CD14-positive monocyte (primary cell): ENCODE data around the gene COX5A. TPM values are rescaled to one million over a fixed set of nuclear protein-coding genes. Genes with fewer than 3 reads are reported as not detected.

Experiments
- DNase-seq, 3 donors: peaks; one replicate each; pipeline ENCODE4 v3.0.0-alpha.2; 2011 to 2022
- H2AFZ ChIP-seq: 2 replicates; pipeline ENCODE4 v1.6.0; 2012; ENCODE audit warnings: mild to moderate bottlenecking, low read depth, low read length, inconsistent platforms; ENCODE audit not compliant: insufficient read depth, poor library complexity, severe bottlenecking
- H3K27ac ChIP-seq, 2 donors: 1 replicate in 1 of 2; 2 replicates in 1 of 2; pipeline ENCODE4 v1.5.1; 2012 to 2013; ENCODE audit warnings: low read length in 2 of 2, control low read depth in 1 of 2, inconsistent platforms in 1 of 2, low read depth in 1 of 2, mild to moderate bottlenecking in 1 of 2
- H3K27me3 ChIP-seq, 2 donors: one replicate each; pipeline versions ENCODE4 v1.6.0 to v1.6.1; 2011 to 2013; ENCODE audit warnings: low read length in 2 of 2; ENCODE audit not compliant: control insufficient read depth in 2 of 2, insufficient read depth in 2 of 2
- H3K36me3 ChIP-seq, 2 donors: replicated peaks in 1 of 2; 1 replicate in 1 of 2; 2 replicates in 1 of 2; pipeline versions ENCODE4 v1.5.1 to v1.6.1; 2012 to 2013; ENCODE audit warnings: low read length in 2 of 2, control low read depth in 1 of 2, inconsistent platforms in 1 of 2, mild to moderate bottlenecking in 1 of 2; ENCODE audit not compliant: insufficient read depth in 2 of 2, control insufficient read depth in 1 of 2
- H3K4me1 ChIP-seq, 2 donors: 1 replicate in 1 of 2; 2 replicates in 1 of 2; pipeline versions ENCODE4 v1.5.1 to v1.6.1; 2012 to 2013; ENCODE audit warnings: low read length in 2 of 2, control low read depth in 1 of 2, inconsistent platforms in 1 of 2, mild to moderate bottlenecking in 1 of 2, moderate library complexity in 1 of 2; ENCODE audit not compliant: insufficient read depth in 2 of 2, control insufficient read depth in 1 of 2
- H3K4me2 ChIP-seq: replicated peaks from 2 replicates; pipeline ENCODE3; 2012; ENCODE audit warnings: low read length, moderate library complexity, mild to moderate bottlenecking; ENCODE audit not compliant: poor library complexity, severe bottlenecking; ENCODE audit errors: extremely low read depth
- H3K4me3 ChIP-seq, 3 experiments: fragments of 200-600 bp in 1 of 3; sonication (generic) in 1 of 3; replicated peaks in 1 of 3; 1 replicate in 2 of 3; 2 replicates in 1 of 3; pipeline ENCODE4 v1.5.1; 2011 to 2013; ENCODE audit warnings: low read length in 3 of 3, mild to moderate bottlenecking in 3 of 3, control low read depth in 2 of 3, low read depth in 2 of 3, inconsistent platforms in 1 of 3, moderate library complexity in 1 of 3
- H3K79me2 ChIP-seq: 2 replicates; pipeline ENCODE4 v1.6.0; 2012; ENCODE audit warnings: mild to moderate bottlenecking, control low read depth, inconsistent platforms, low read length, moderate library complexity; ENCODE audit not compliant: insufficient read depth
- H3K9ac ChIP-seq: 2 replicates; pipeline ENCODE4 v1.6.0; 2017; ENCODE audit warnings: low read length, mild to moderate bottlenecking; ENCODE audit not compliant: insufficient read depth, poor library complexity, severe bottlenecking
- H3K9me3 ChIP-seq, 2 donors: replicated peaks in 1 of 2; 1 replicate in 1 of 2; 2 replicates in 1 of 2; pipeline versions ENCODE4 v1.5.1 to v1.6.1; 2012 to 2013; ENCODE audit warnings: low read length in 2 of 2, control low read depth in 1 of 2; ENCODE audit not compliant: control insufficient read depth in 1 of 2, insufficient read depth in 1 of 2
- H4K20me1 ChIP-seq: 2 replicates; pipeline ENCODE4 v1.6.0; 2012; ENCODE audit warnings: mild to moderate bottlenecking, low read length, control low read depth, moderate library complexity; ENCODE audit not compliant: insufficient read depth
- H3K27ac Mint-ChIP-seq, 7 donors: one replicate each; pipeline ENCODE4 v1.8.0; 2020; ENCODE audit warnings: mild to moderate bottlenecking in 7 of 7, mixed read lengths in 7 of 7, moderate library complexity in 6 of 7, inconsistent platforms in 2 of 7
- H3K27me3 Mint-ChIP-seq, 3 donors: one replicate each; pipeline ENCODE4 v1.8.0; 2021 to 2022; ENCODE audit warnings: low read depth in 3 of 3, mild to moderate bottlenecking in 3 of 3, mixed read lengths in 3 of 3, moderate library complexity in 3 of 3, inconsistent platforms in 1 of 3
- H3K36me3 Mint-ChIP-seq, 2 donors: one replicate each; pipeline ENCODE4 v1.8.0; 2020; ENCODE audit warnings: mixed read lengths in 2 of 2, inconsistent platforms in 1 of 2, mild to moderate bottlenecking in 1 of 2
- H3K4me1 Mint-ChIP-seq: one replicate; pipeline ENCODE4 v1.8.0; 2020; ENCODE audit warnings: mild to moderate bottlenecking, mixed read lengths
- H3K4me3 Mint-ChIP-seq, 2 donors: one replicate each; pipeline ENCODE4 v1.8.0; 2020; ENCODE audit warnings: mild to moderate bottlenecking in 2 of 2, mixed read lengths in 2 of 2, moderate library complexity in 1 of 2
- H3K9me3 Mint-ChIP-seq, 7 donors: one replicate each; pipeline ENCODE4 v1.8.0; 2020 to 2022; ENCODE audit warnings: mixed read lengths in 7 of 7, mild to moderate bottlenecking in 6 of 7, moderate library complexity in 6 of 7, inconsistent platforms in 2 of 7
- WGBS: methylation state at CpG from one replicate; pipeline ENCODE4 v1.1.5; 2013; ENCODE audit warnings: missing lambda C conversion rate; ENCODE audit not compliant: insufficient coverage; 5-methylcytosine and 5-hydroxymethylcytosine counted together
- intact Hi-C, 2 donors: fragments of 100-400 bp; cut with micrococcal nuclease; formaldehyde crosslinking; loops; one replicate each; pipeline versions ENCODE4 v1.15.0 to v1.15.1; 2023
- polyA plus RNA-seq, 3 donors: library from polyadenylated mRNA; depleted of rRNA in 1 of 3; unstranded in 2 of 3; stranded (reverse) in 1 of 3; fragments of 300-500 nt in 2 of 3; fragments of >200 nt in 1 of 3; fragmentation: Illumina TruSeq in 2 of 3; gene quantifications; 1 replicate in 2 of 3; 2 replicates in 1 of 3; pipeline ENCODE4 v1.2.3, GENCODE V29; 2012 to 2021
- TF ChIP-seq, protein P1 (sequence below): fragments of 200-600 bp; IDR thresholded peaks from one replicate; pipeline ENCODE4 v1.8.0; 2022; ENCODE audit warnings: antibody characterized with exemption, mild to moderate bottlenecking

The COX5A gene
- polyA plus RNA-seq, 3 donors = 127 to 498 (median 434) TPM

DNA sequence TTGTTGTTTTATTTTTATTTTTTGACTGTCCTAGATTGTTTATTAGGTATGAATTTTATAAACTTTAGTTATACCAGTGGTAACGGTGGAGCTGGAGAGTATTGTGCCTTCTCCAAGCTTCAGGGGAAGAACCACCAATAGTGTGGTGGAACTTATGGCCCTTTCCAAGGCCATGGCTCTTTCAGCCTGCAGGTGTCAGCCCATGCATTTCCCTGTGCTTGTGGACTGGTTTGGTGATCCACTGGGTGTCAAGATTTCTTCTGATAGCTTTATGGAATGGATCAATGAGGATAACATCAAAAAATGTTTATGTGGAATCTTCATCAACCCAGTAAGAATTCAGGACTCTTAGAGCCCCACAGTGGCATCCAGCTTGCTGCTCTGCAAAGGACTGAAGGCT, 38.3 kb upstream of the COX5A start:
- Histone ChIP-seq H3K4me2 (no peak overlapping the region), H3K4me1 (no peaks in the 10 kb centered on the region), H3K9ac (no peak overlapping the region), H3K36me3 (no peaks in the 10 kb centered on the region), H3K4me3 (no peak overlapping the region), H3K27ac (no peak overlapping the region), H4K20me1 (no peaks in the 10 kb centered on the region), H2AFZ (no peak overlapping the region), H3K27me3 (no peaks in the 10 kb centered on the region), H3K9me3 (no peaks in the 10 kb centered on the region), H3K79me2 (no peaks in the 10 kb centered on the region)
- DNase-seq = no peak
- Mint-ChIP-seq H3K36me3 (no peaks in the 10 kb centered on the region), H3K4me3 (no peak overlapping the region), H3K27ac (no peak overlapping the region), H3K9me3 (peaks cover 0 to 4% (median 0%) of the 10 kb centered on the region in 7 donors), H3K4me1 (no peaks in the 10 kb centered on the region), H3K27me3 (peaks cover 8 to 21% (median 12%) of the 10 kb centered on the region in 3 donors)
- TF ChIP-seq, protein P1, sequence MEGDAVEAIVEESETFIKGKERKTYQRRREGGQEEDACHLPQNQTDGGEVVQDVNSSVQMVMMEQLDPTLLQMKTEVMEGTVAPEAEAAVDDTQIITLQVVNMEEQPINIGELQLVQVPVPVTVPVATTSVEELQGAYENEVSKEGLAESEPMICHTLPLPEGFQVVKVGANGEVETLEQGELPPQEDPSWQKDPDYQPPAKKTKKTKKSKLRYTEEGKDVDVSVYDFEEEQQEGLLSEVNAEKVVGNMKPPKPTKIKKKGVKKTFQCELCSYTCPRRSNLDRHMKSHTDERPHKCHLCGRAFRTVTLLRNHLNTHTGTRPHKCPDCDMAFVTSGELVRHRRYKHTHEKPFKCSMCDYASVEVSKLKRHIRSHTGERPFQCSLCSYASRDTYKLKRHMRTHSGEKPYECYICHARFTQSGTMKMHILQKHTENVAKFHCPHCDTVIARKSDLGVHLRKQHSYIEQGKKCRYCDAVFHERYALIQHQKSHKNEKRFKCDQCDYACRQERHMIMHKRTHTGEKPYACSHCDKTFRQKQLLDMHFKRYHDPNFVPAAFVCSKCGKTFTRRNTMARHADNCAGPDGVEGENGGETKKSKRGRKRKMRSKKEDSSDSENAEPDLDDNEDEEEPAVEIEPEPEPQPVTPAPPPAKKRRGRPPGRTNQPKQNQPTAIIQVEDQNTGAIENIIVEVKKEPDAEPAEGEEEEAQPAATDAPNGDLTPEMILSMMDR = no peak
- 80% methylated on average over 1 of the region's 1 CpG for WGBS
- intact Hi-C loops = loop anchor here in 1 of 2 donors (10.0 kb wide), 1 partner anchor 301 kb away; no protein-coding TSS in a partner anchor

- Histone ChIP-seq H3K4me3 (no peak overlapping the region), H4K20me1 (no peaks in the 10 kb centered on the region), H3K9me3 (no peaks in the 10 kb centered on the region), H3K36me3 (no peaks in the 10 kb centered on the region), H3K79me2 (no peaks in the 10 kb centered on the region), H3K4me2 (no peak overlapping the region), H2AFZ (no peak overlapping the region), H3K27me3 (peaks cover 0 to 7% of the 10 kb centered on the region in 2 donors), H3K9ac (no peak overlapping the region), H3K27ac (no peak overlapping the region), H3K4me1 (no peaks in the 10 kb centered on the region)
- H3K36me3 Mint-ChIP-seq = no peaks in the 10 kb centered on the region
- no peak overlapping the region for H3K27ac Mint-ChIP-seq
- no peaks in the 10 kb centered on the region for H3K4me1 Mint-ChIP-seq
- intact Hi-C loops = loop anchor here in 1 of 2 donors (5.0 kb wide), 1 partner anchor 340 kb away; no protein-coding TSS in a partner anchor
- no CpG with 5 or more reads among the region's 5 CpGs for WGBS
- TF ChIP-seq, protein P1 = no peak
- peaks cover 0 to under 1% (median 0%) of the 10 kb centered on the region in 7 donors for H3K9me3 Mint-ChIP-seq
- peaks cover 6 to 13% (median 7%) of the 10 kb centered on the region in 3 donors for H3K27me3 Mint-ChIP-seq
- no peak for DNase-seq
- H3K4me3 Mint-ChIP-seq = no peak overlapping the region
These were observed 29.8 kb upstream of the COX5A start for GRCh38 chr15:74967670-74968069.
